Uterus (tissue), 4 donors: ENCODE data around the gene TAS2R1. TPM values are rescaled to one million over a fixed set of nuclear protein-coding genes. Genes with fewer than 3 reads are reported as not detected.

ENCODE experiments used
- DNase-seq, 2 donors: peaks; one replicate each; pipeline ENCODE4 v3.0.0-alpha.2; 2019 to 2020
- H3K27ac ChIP-seq, 2 donors: fragments of 200-600 bp; sonication (generic); 1 replicate in 1 of 2; 2 replicates in 1 of 2; pipeline ENCODE4 v1.5.1; 2016 to 2018
- H3K27me3 ChIP-seq, 2 donors: fragments of 200-600 bp; sonication (generic); one replicate each; pipeline ENCODE4 v1.5.1; 2018 to 2019; ENCODE audit warnings: control low read depth in 1 of 2
- H3K36me3 ChIP-seq, 2 donors: fragments of 200-600 bp; sonication (generic); one replicate each; pipeline ENCODE4 v1.5.1; 2019; ENCODE audit warnings: control low read depth in 1 of 2
- H3K4me1 ChIP-seq, 2 donors: fragments of 200-600 bp; sonication (generic); one replicate each; pipeline ENCODE4 v1.5.1; 2018 to 2019; ENCODE audit warnings: control low read depth in 1 of 2
- H3K4me3 ChIP-seq, 2 donors: fragments of 200-600 bp; sonication (generic); 1 replicate in 1 of 2; 2 replicates in 1 of 2; pipeline ENCODE4 v1.5.1; 2018 to 2019; ENCODE audit warnings: mild to moderate bottlenecking in 1 of 2
- H3K9me3 ChIP-seq, 2 donors: fragments of 200-600 bp; sonication (generic); one replicate each; pipeline ENCODE4 v1.5.1; 2019; ENCODE audit warnings: control low read depth in 1 of 2
- CTCF ChIP-seq, 4 experiments: fragments of 200-600 bp in 2 of 4; fragments of 450-650 bp in 2 of 4; sonication (generic) in 2 of 4; IDR thresholded peaks; one replicate each; pipeline ENCODE4 v1.5.1; 2016 to 2019; ENCODE audit warnings: antibody characterized with exemption in 4 of 4, mild to moderate bottlenecking in 2 of 4, moderate library complexity in 1 of 4
- POLR2A ChIP-seq, 2 donors: fragments of 450-650 bp; IDR thresholded peaks; one replicate each; pipeline ENCODE4 v1.6.1; 2016; ENCODE audit warnings: antibody characterized with exemption in 2 of 2, mild to moderate bottlenecking in 1 of 2, moderate library complexity in 1 of 2
- intact Hi-C: fragments of 100-400 bp; cut with DNase I; formaldehyde crosslinking; loops from one replicate; pipeline ENCODE4 v1.15.1; 2023; ENCODE audit warnings: low total_unique reads
- total RNA-seq, 4 donors: library from RNA; depleted of rRNA in 3 of 4; stranded (reverse); fragments of >200 nt in 3 of 4; gene quantifications; one replicate each; pipeline versions ENCODE4 v1.1.0 to v1.2.4, GENCODE V29; 2014 to 2023
- donor health status: DM: yes; HTN: yes; CAD: no.

Gene TAS2R1
- total RNA-seq, 4 donors from 2014 or later, result not detected

DNA sequence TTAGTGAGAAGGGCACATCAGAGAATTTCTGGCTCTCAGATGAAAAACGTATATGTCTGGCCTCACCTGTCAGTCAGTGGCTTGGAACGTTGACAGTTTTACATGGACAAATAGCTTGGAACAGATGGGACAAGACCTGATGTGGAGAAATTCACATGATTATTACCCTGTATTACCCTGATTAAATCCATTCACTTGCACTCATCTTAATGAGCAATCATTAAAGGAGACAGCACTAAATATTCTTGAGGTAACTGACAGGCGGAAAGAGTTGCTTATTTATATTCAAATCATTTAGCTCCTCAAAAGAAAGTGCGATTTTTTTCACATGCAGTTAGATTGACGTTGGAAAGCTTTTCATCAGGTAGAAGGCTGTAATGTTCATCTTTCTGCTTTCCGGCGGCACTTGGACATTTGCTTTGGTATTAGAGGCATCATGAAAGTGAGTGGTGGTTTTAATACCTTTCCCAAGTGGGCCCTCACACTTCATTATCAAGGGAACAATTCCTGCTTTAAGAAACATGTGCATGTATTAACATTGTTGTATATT lies 11.7 kb upstream of the TAS2R1 start:
- Histone ChIP-seq H3K36me3 (no peaks in the 10 kb centered on the region), H3K9me3 (no peaks in the 10 kb centered on the region), H3K27ac (no peak overlapping the region), H3K27me3 (no peaks in the 10 kb centered on the region), H3K4me3 (no peak overlapping the region), H3K4me1 (no peaks in the 10 kb centered on the region)
- TF ChIP-seq POLR2A (IDR thresholded peaks at IDR 0.05) (no peak), CTCF (IDR thresholded peaks at IDR 0.05) (no peak)
- intact Hi-C loops, result no loop called here
- no peak for DNase-seq

DNA sequence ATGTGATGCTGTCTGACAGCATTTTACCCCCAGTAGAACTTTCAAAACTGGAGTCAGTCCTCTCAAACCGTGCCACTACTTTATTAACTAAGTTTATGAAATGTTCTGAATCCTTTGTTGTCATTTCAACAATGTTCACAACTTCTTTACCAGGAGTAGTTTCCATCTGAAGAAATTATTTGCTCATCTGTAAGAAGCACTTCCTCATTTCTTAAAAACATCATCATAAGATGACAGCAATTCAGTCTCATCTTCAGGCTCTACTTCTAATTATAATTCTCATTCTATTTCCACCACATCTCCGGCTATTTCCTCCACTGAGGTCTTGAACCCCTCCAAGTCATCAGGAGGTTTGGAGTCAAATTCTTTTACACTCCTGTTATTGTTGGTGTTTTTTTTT lies 2.3 kb upstream of the TAS2R1 start:
- intact Hi-C loops, result no loop called here
- TF ChIP-seq POLR2A (IDR thresholded peaks at IDR 0.05), result no peak
- TF ChIP-seq CTCF (IDR thresholded peaks at IDR 0.05), result no peak
- no peak for DNase-seq
- Histone ChIP-seq H3K36me3 (no peaks in the 10 kb centered on the region), H3K27me3 (no peaks in the 10 kb centered on the region), H3K4me3 (no peak overlapping the region), H3K4me1 (no peaks in the 10 kb centered on the region), H3K27ac (no peak overlapping the region), H3K9me3 (no peaks in the 10 kb centered on the region)

- no peak for DNase-seq
- Histone ChIP-seq H3K36me3 (no peaks in the 10 kb centered on the region), H3K27ac (no peak overlapping the region), H3K27me3 (no peaks in the 10 kb centered on the region), H3K4me1 (no peaks in the 10 kb centered on the region), H3K9me3 (no peaks in the 10 kb centered on the region), H3K4me3 (no peak overlapping the region)
- intact Hi-C loops, result no loop called here
- TF ChIP-seq CTCF (IDR thresholded peaks at IDR 0.05) (no peak), POLR2A (IDR thresholded peaks at IDR 0.05) (no peak)
Observed at GRCh38 chr5:9627541-9627940, 2.6 kb downstream of the TAS2R1 start.

DNA sequence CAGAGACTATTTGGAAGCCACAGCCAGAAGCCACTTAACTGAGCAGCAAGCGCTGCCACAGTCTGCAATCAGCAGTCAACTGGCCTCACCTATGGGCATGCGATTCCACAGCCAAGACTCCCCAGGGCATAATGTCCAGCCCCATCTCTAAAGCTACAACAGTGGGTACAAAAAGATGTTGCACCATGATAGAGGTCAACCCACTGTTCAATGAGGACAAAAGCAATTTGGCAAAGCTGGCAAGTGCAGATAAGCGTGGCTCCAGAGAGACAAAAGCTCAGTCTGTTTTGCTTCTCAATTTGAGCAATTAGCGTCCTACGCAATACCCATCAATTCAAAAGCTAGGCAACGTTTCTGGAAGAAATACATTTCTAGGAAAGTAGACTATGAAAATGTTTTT lies 3.2 kb downstream of the TAS2R1 start:
- H3K4me1 ChIP-seq, result no peaks in the 10 kb centered on the region
- intact Hi-C loops, result no loop called here
- no peaks in the 10 kb centered on the region for H3K27me3 ChIP-seq
- no peaks in the 10 kb centered on the region for H3K9me3 ChIP-seq
- no peak overlapping the region for H3K27ac ChIP-seq
- H3K4me3 ChIP-seq, result no peak overlapping the region
- H3K36me3 ChIP-seq, result no peaks in the 10 kb centered on the region
- no peak for TF ChIP-seq POLR2A (IDR thresholded peaks at IDR 0.05)
- TF ChIP-seq CTCF (IDR thresholded peaks at IDR 0.05), result no peak
- DNase-seq, result no peak

DNA sequence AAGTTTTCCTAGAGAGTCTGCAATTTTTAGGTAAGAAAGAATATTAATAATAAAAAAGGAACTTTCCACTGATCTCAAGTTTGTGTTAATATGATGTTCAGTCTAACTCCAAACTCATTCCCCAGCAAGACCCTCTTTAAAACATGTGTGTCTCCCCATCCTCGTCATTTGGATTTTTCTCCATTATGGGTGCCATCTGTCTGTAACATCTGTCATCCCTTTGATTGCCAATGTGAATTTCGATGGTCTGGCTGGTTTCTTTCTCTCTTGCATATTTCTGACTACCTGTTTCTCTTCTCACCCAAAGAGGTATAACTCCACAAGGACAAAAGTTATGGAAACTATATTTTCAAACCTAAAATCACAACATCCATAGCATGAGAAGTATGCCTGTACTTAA lies 4.4 kb downstream of the TAS2R1 start:
- intact Hi-C loops, result no loop called here
- H3K36me3 ChIP-seq, result no peaks in the 10 kb centered on the region
- no peaks in the 10 kb centered on the region for H3K9me3 ChIP-seq
- H3K27me3 ChIP-seq, result no peaks in the 10 kb centered on the region
- no peaks in the 10 kb centered on the region for H3K4me1 ChIP-seq
- H3K27ac ChIP-seq, result no peak overlapping the region
- TF ChIP-seq CTCF (IDR thresholded peaks at IDR 0.05) (no peak), POLR2A (IDR thresholded peaks at IDR 0.05) (no peak)
- DNase-seq, result no peak
- no peak overlapping the region for H3K4me3 ChIP-seq
